HG02981 (cell line): ENCODE data around the gene ULBP1.
"Not testable (repeated sequence)": the region's sequence is repeated elsewhere in the genome, so short reads cannot be mapped to it uniquely, and the experiment has no call there.

Experiments
- ATAC-seq: cut with Tn5 transposase; IDR thresholded peaks from one replicate; pipeline ENCODE4 v1.9.1; 2021; ENCODE audit warnings: mild to moderate bottlenecking, moderate library complexity; ENCODE audit not compliant: unreplicated experiment

ULBP1 gene

DNA sequence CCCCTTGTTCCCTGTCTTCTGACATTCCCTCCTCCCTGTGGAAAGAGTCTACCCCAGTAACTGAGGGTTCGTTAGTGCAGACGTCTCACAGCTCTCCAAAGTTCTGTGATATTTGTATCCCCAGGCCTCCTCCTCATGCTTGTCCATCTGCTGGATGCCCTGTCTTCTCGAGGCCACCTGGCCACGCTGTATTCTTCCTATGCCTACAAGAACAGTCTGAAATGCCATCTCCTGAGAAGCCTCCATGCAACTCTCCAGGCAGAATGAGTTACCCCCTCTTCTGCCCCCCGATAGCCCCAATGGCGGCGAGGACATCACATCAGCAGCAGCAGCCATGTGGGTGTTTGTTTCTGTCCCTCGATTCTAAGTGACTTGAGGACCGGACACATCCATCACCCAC, 12.6 kb upstream of the ULBP1 start:
- ATAC-seq, result no peak

GRCh38 chr6:149951626-149952025, 12.1 kb upstream of the ULBP1 start:
- ATAC-seq, result no peak

GRCh38 chr6:149953390-149953789, 10.4 kb upstream of the ULBP1 start:
- not testable (repeated sequence) for ATAC-seq

DNA sequence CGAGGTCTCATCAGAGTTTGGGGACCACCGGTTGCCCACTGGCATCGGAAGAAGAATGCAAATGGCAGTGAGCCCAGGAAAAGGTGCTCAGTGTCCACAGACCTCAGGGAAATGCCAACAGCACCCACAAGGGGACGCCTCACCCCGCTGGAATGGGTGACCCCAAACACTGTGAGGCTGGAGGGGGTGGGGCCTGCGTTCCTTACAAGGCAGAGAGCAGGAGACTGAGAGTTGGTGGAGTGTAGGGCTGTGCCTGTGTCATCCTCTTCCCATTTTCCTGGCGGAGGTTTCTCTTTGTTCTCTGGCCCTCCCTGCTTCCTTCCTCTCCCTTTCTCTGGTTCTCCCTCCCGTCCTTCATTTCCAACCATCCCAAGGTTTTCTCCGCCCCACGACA, 9.8 kb upstream of the ULBP1 start:
- not testable (repeated sequence) for ATAC-seq

DNA sequence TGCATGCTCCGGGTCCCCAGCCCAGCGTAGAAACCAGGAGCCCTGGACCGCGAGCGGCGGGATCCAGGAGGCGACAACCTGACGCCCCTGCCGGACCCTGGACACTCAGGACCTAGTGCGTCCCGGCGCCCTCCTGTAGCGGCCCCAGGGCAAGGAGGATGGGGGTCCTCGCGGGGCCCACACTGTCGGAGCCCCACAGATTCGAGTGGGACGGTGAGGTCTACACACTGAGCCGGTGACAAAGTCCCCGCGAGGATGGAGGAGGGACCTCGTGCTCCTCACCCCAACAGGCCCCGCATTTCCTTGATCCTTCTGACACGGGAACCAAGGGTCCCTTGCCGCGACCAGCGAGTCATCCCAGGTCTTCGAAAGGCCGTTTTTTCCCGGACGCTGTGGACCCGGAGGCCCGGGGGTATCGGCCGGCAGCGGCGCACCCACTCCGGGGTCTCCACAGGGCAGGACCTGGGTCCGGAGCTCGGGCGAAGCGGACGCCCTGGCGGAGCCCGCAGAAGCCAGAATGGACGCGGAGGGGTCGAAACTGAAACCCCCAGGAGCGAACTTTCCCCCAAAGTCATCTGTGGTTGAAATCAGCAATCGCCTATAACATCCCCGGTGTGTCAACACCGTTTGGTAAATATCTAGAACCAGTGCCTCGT, 9.3 kb upstream of the ULBP1 start:
- not testable (repeated sequence) for ATAC-seq

DNA sequence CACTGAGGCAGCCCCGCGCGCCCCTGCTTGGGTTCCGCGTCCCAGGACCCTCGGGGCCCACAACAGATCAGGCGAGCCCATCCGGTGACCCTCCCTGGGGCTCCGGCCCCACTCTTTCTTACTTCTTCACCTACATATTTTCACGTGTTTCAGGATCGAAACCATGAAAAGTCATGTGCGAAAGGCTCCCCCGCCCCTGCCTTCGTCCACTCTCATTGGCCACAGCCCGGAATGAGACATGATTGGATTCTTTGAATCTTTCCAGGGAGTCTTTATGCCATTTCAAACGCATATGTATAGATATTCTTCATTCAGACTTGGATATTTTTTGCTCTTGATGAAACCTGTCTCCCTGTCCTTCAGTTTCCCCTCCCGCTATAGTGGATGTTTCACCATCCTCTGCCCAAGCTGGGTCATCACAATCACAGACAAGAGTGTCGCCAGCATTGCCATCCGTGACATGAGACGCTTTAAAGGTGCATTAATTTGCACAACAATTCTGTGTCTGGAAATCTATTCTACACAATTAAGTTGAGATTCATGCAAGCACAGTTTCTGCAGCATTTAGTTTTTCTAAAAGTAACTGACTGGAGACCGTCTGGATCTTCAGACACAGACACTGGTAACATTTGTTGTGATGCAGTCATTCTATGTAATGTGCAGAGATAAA, 8.6 kb upstream of the ULBP1 start:
- not testable (repeated sequence) for ATAC-seq

DNA sequence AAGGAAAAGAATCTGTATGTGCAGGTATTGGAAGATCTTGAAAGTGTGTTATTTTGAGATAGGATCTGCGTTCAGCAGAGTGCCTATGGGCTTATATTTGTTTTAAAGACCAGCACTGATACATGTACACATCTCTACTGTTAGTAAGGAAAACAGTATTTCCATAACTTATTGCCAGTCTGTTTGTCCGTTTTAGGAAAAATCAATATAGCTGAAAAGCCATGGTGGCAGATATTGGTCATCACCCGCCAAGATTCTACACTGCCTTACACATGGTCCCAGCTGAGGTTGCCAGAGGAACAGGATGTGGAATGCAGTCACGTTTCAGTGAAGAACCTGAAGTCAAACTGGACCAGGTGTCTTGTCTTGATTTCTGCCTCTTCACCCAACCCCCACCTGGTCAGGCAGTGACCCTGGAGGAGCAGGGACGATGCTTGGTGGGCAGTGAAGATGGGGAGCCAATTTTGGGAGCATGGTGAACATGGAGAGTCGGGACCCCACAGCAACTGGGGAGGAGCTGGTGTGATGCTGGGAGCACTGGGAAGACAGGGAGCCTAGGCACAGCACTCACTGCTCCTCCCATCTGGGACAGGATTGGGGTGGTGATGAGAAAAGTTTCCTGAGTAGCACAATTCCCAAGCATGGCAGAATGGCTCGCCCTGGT, 8.0 kb upstream of the ULBP1 start:
- ATAC-seq, result not testable (repeated sequence)

GRCh38 chr6:149958124-149958523, 5.6 kb upstream of the ULBP1 start:
- not testable (repeated sequence) for ATAC-seq

DNA sequence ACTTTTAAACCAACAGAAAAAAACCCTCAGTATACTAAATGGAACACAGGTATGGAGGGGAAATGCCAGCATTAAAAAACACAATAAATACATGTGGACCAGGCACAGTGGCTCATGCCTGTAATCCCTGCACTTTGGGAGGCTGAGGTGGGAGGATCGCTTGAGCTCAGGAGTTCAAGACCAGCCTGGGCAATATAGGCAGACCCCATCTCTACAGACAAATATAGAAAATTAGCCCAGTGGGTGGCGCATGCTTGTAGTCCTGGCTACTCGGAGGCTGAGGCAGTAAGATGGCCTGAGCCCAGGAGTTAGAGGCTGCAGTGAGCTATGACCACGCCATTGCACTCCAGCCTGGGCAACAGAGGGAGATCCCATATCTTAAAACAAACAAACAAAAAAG, 3.9 kb upstream of the ULBP1 start:
- not testable (repeated sequence) for ATAC-seq

GRCh38 chr6:149960488-149960887, 3.3 kb upstream of the ULBP1 start:
- no peak for ATAC-seq

DNA sequence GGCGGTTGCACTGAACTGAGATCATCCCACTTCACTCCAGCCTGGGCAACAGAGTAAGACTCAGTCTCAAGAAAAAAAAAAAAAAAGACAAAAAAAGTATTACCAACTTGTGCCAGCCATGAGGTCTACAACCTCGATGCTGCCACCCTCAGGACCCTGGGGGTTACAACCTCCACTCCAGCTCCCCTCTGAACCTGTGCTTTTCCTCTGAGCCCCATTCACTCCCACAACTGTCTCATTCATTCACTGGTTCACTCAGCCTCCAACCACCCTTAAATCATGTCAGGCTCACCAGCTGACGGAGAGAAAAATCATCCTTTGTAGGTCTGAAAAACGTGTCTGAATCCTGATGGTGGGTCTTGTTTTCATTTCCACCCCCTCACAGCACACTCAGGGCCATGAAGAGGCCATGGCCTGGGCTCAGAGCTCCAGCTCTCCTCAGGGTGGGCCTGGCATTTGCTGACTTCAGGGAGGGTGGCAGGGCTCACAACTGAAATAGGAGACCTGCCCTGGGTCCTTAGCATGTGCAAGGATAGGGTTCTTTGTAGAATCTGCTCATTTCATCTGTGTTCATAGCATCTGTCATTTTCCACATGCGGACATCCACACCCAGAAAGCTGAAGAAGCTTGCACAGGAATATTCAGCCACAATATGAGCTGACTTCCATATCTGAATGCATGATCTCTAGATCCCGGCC, 1.9 kb upstream of the ULBP1 start:
- ATAC-seq, result no peak

- ATAC-seq, result no peak
Observed at GRCh38 chr6:149962461-149963211, 1.1 kb upstream of the ULBP1 start.

DNA sequence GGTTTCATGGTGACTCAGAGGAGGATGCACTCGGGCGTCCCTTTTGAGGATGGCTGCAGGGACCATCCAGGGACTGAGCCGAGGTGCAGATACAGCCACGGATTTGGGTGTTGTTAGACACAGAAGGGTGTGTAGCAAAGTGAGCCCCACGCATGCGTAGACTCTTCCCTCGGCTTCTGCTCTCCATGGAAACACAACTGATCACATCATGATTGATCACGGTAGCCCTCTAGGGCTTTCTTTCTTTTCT, 606 bp upstream of the ULBP1 start:
- ATAC-seq, result peak; percentile 24

- no peak for ATAC-seq
Observed at GRCh38 chr6:149964308-149965193, 808 bp downstream of the ULBP1 start.

GRCh38 chr6:149965194-149966020, 1.7 kb downstream of the ULBP1 start:
- no peak for ATAC-seq

GRCh38 chr6:149966319-149966718, 2.6 kb downstream of the ULBP1 start:
- not testable (repeated sequence) for ATAC-seq

GRCh38 chr6:149967591-149967990, 3.8 kb downstream of the ULBP1 start:
- ATAC-seq, result no peak

DNA sequence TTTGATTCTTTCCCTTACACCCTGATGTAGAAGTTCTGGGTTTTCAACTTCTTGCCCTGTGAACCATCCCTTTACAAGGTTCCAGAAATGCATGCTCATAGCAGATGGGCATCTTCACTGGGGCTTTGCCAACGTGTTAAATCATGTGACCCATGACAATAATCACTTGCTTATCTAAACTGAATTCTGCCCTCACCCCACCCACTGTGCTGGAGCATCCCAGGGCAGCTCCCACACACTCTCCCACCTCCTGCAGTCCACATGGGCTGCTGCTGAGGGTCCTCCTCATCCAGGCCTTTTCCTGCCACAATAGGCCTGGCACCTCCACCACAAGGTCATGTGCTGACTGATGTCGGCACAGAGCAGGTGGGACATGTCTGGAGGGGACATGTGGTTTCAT, 4.3 kb downstream of the ULBP1 start:
- not testable (repeated sequence) for ATAC-seq

GRCh38 chr6:149968909-149969308, 5.2 kb downstream of the ULBP1 start:
- ATAC-seq, result not testable (repeated sequence)
